Effector CD4-positive, alpha-beta T cell (primary cell): Measurements from ENCODE around the gene C6orf89.

Experiments
- DNase-seq: peaks from one replicate; pipeline ENCODE4 v3.0.0-alpha.2; 2020

The C6orf89 gene

DNA sequence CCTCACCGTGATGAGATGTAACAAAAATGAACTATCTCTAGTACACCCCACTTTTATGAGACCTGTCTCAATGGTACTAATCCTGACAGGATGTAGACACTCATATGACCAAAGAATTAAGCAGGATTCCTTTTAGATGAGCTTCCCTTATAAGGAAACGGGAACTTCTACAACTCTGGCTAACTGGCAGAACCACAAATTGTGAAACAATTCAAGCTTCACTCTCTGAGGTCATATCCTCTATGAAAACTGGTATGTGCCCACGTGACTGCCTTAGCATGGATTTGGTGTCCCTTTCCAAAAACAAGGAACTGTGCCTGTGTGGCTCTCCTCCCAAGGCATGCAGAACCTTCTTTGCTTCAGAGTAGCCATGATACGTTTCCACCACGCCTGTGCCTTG is 32.4 kb upstream of the C6orf89 start:
- DNase-seq, result no peak

- DNase-seq, result no peak
Measured at GRCh38 chr6:36855750-36856149, 30.0 kb upstream of the C6orf89 start.

DNA sequence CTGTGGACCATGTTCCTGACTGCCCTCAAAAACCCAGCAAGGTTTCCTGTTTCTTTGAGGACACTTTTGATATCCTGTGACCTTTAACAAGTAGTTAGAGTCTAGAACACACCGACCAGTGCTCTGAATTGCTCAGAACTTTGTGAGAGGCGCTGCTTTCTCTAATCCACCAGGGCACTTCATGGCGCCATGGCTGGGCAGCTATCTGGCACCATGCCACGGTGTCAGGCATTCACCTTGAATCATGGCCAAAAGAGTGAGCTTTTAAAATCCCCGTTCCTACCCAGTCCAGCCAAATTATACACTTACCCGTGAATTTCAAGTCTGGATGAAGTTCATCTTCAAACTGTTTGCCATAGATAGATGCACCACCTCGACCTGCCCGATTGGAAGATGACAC is 29.5 kb upstream of the C6orf89 start:
- no peak for DNase-seq

- DNase-seq, result no peak
Measured at GRCh38 chr6:36857325-36857724, 28.4 kb upstream of the C6orf89 start.

- no peak for DNase-seq
Measured at GRCh38 chr6:36858407-36858981, 27.3 kb upstream of the C6orf89 start.

DNA sequence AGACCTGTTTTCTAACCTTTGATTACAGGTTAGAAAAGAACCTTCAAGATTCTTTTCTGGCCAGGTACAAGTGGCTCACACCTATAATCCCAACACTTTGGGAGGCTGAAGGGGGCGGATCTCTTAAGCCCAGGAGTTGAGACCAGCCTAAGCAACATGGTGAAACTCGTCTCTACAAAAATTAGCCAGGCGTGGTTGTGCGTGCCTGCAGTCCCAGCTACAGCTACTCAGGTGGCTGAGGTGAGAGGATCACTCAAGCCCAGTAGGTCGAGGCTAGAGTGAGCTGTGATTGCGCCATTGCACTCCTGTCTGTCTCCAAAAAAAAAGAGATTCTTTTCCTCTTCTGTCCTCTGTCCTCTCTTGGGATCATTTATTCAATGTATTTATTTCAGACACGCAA is 25.6 kb upstream of the C6orf89 start:
- DNase-seq, result no peak

DNA sequence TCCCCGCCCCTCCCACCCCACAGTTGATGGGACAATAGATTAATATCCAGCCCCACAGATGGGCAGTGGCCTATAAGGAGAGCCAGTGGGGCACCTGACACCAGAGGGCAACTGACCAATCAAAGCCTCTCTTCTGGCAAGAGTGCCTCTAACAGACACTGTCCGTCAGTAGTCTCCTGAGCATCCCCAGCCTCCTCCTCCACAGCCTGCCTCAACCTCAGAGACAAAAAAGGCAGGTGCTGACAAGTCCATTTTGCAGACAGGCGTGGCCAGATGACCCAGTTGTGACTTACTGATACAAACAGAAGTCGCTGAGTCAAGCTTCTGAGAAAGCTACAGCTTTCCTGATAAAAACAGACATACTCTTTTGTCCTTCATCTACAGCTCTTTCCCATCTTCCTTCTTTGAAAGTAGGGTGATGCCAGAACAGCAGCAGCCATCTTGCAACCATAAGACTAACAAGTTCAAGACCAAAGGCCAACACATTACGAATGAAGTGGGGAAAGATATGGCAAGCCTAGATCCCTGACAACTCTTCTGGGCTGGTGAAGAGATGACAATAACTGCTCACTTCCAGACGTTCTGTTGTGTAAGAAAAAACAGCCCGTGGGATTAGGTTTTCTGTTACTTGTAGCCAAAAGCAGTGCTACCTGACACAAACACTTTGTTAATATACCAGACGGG is 23.4 kb upstream of the C6orf89 start:
- DNase-seq, result no peak

DNA sequence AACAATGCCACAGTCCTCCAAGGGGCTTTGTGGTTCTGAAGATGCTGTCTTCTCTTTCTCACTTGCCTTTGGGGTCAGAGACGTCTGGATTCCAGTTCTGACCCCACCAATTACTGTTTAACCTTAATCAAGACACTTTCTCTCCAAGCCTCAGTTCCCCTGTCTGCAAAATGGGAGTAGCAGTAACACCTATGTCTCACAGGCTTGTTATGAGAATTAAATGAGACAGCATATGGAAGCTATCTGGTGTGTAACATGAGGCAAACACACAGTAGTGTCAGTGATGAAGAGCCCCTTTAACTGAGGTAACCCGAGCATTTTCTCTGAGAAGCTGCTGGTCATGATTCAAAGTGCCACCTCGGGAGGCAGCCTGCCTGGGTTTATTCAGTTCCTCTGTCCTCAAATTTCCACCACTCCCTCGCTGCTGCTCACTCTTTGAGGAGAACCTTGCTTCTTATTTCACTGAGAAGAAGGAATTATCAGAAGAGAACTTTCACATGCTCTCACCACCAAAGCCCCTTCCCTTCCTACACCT is 22.8 kb upstream of the C6orf89 start:
- DNase-seq, result no peak

GRCh38 chr6:36863670-36864540 is 21.8 kb upstream of the C6orf89 start:
- no peak for DNase-seq

DNA sequence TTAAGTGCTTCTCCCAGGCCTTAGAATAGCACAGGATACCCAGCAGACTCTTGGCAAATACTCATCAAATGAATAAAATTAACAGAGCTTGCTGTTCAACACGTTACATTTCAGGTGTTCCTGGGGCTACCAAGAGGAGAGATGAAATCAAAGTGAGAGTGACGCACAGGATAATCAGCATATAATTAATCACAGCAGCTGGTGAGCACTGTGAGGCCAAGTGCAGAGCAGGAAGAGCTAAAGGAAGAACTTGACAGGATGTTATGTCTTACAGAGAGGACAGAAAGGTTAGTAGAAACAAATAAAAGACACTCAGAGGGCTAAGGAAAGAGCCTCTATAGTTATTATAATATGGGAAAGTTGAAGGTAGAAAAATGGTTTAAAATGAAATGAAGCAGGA is 19.9 kb upstream of the C6orf89 start:
- no peak for DNase-seq

GRCh38 chr6:36867471-36868224 is 18.1 kb upstream of the C6orf89 start:
- no peak for DNase-seq

GRCh38 chr6:36871686-36872085 is 14.1 kb upstream of the C6orf89 start:
- no peak for DNase-seq

- DNase-seq, result no peak
Measured at GRCh38 chr6:36873115-36873514, 12.6 kb upstream of the C6orf89 start.

- DNase-seq, result no peak
Measured at GRCh38 chr6:36873612-36874442, 11.9 kb upstream of the C6orf89 start.

GRCh38 chr6:36874443-36875249 is 11.1 kb upstream of the C6orf89 start, which contains the start of gene PPIL1:
Gene PPIL1 (minus strand): TSS chr6:36874803. CDS start chr6:36874772, 31 bp downstream.
- DNase-seq, result peak; percentile 81

DNA sequence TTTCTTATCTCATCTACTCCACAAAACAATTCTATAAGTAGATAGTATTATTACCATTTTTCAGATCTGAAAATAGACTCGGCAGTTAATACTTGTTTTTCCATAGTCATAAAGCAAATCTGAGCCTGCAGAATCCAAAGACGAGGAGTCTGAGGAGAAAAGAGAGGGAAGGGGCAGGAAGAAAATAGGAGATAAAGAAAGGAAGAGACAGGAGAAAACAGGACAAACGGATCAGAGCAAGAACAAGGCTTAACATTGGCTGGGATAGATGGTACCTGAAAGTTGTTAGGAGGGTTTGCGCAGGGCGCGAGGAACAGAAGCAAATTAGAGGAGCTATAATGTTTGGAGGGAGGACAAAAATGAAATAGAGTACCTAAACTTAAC is 10.5 kb upstream of the C6orf89 start:
- DNase-seq, result no peak

DNA sequence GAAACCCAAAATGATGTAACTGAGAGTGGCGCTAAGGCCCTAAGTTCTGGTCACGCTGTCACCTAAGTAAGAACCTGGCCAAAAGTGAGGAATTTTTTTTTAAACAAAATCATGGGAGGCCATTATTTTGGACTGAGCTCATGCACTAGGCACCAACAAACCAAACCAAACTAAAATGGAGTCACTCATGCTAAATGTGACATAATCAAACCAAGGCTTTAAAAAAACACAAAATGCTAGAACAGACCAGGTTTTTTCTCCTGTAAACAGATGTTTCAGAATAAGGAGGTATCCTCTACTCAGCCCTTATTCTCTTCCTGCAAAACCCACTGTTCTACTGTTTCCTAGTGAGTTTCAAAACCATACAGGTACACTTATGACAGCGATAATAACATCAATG is 1.1 kb upstream of the C6orf89 start:
- no peak for DNase-seq

DNA sequence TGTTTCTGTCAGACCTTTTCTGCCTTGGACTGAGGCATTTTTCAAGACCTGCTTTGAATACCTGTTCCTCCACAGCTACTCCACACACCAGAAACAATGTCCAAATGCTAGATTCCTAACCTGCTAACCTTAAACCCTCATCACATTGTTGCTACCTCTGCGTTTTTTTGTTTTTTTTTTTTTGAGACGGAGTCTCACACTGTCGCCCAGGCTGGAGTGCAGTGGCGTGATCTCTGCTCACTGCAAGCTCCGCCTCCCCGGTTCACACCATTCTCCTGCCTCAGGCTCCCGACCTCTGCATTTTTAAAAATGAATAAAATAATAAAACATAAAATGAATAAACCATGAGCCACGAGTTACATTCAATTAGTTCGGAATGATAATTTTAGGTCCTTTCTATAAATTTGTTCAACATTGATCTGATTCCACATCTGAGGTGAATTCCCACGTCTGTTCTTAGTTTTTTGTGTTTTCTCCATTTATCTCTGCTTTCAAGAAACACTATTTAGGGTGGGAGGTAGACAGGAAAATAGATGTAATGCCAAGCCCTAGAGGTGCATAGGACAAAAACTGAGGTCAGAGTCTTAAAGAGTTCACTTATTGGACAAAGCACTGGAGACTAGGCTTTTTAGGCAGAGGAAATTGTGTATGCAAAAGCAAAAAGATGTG is 1.3 kb downstream of the C6orf89 start:
- DNase-seq, result no peak

GRCh38 chr6:36888115-36888643 is 2.4 kb downstream of the C6orf89 start:
- DNase-seq, result no peak
